Measurements from ENCODE around the gene KREMEN1. TPM values are rescaled to one million over a fixed set of nuclear protein-coding genes. Genes with fewer than 3 reads are reported as not detected.

KREMEN1 gene
- total RNA-seq, 2 donors from 2014 or later: 8.4 to 13.9 TPM

- no peak overlapping the region for H3K4me3 ChIP-seq
- H3K36me3 ChIP-seq: peaks cover 6% of the 10 kb centered on the region
- no peaks in the 10 kb centered on the region for H3K4me1 ChIP-seq (ENCODE audit: control insufficient read depth in 1 of 2, low read depth in 2 of 2)
- H3K27me3 ChIP-seq (replicated peaks; ENCODE audit: insufficient read depth): no peaks in the 10 kb centered on the region
- no peak overlapping the region for H3K27ac ChIP-seq
- TF ChIP-seq CTCF (IDR thresholded peaks at IDR 0.05): no peak
- ATAC-seq (ENCODE audit: insufficient number of reproducible peaks, low FRiP score, low read depth) (no peak), DNase-seq (ENCODE audit: low spot score) (no peak)
- no peaks in the 10 kb centered on the region for H3K9me3 ChIP-seq
Measured at GRCh38 chr22:29110946-29111345, 38.1 kb downstream of the KREMEN1 start.

GRCh38 chr22:29112121-29112520 lies 39.3 kb downstream of the KREMEN1 start:
- no peak for TF ChIP-seq CTCF (IDR thresholded peaks at IDR 0.05)
- Histone ChIP-seq H3K9me3 (no peaks in the 10 kb centered on the region), H3K27me3 (replicated peaks; ENCODE audit: insufficient read depth) (no peaks in the 10 kb centered on the region), H3K27ac (no peak overlapping the region), H3K4me3 (no peak overlapping the region), H3K36me3 (peaks cover 6% of the 10 kb centered on the region), H3K4me1 (ENCODE audit: control insufficient read depth in 1 of 2, low read depth in 2 of 2) (no peaks in the 10 kb centered on the region)
- ATAC-seq (ENCODE audit: insufficient number of reproducible peaks, low FRiP score, low read depth): no peak
- DNase-seq (ENCODE audit: low spot score): no peak

- no peak for ATAC-seq (ENCODE audit: insufficient number of reproducible peaks, low FRiP score, low read depth)
Measured at GRCh38 chr22:29112681-29113080, 39.8 kb downstream of the KREMEN1 start.

GRCh38 chr22:29113319-29113718 lies 40.5 kb downstream of the KREMEN1 start:
- no peak overlapping the region for H3K27ac ChIP-seq
- DNase-seq (ENCODE audit: low spot score): no peak

More at GRCh38 chr22:29112681-29113080, 39.8 kb downstream of the KREMEN1 start:
- Histone ChIP-seq H3K9me3 (no peaks in the 10 kb centered on the region), H3K36me3 (peaks cover 6% of the 10 kb centered on the region), H3K4me1 (ENCODE audit: control insufficient read depth in 1 of 2, low read depth in 2 of 2) (no peaks in the 10 kb centered on the region), H3K4me3 (no peak overlapping the region), H3K27me3 (replicated peaks; ENCODE audit: insufficient read depth) (no peaks in the 10 kb centered on the region), H3K27ac (no peak overlapping the region)
- TF ChIP-seq CTCF (IDR thresholded peaks at IDR 0.05): no peak
- no peak for DNase-seq (ENCODE audit: low spot score)

GRCh38 chr22:29114392-29114791 lies 41.6 kb downstream of the KREMEN1 start:
- H3K4me1 ChIP-seq (ENCODE audit: control insufficient read depth in 1 of 2, low read depth in 2 of 2): no peaks in the 10 kb centered on the region
- no peak for ATAC-seq (ENCODE audit: insufficient number of reproducible peaks, low FRiP score, low read depth)
- no peaks in the 10 kb centered on the region for H3K27me3 ChIP-seq (replicated peaks; ENCODE audit: insufficient read depth)
- H3K9me3 ChIP-seq: no peaks in the 10 kb centered on the region
- no peak for TF ChIP-seq CTCF (IDR thresholded peaks at IDR 0.05)
- no peak overlapping the region for H3K27ac ChIP-seq
- H3K36me3 ChIP-seq: no peaks in the 10 kb centered on the region
- no peak for DNase-seq (ENCODE audit: low spot score)
- H3K4me3 ChIP-seq: no peak overlapping the region

More at GRCh38 chr22:29113319-29113718, 40.5 kb downstream of the KREMEN1 start:
- H3K36me3 ChIP-seq: peaks cover 5% of the 10 kb centered on the region
- TF ChIP-seq CTCF (IDR thresholded peaks at IDR 0.05): no peak
- no peaks in the 10 kb centered on the region for H3K4me1 ChIP-seq (ENCODE audit: control insufficient read depth in 1 of 2, low read depth in 2 of 2)
- ATAC-seq (ENCODE audit: insufficient number of reproducible peaks, low FRiP score, low read depth): no peak
- no peaks in the 10 kb centered on the region for H3K27me3 ChIP-seq (replicated peaks; ENCODE audit: insufficient read depth)
- H3K4me3 ChIP-seq: no peak overlapping the region
- H3K9me3 ChIP-seq: no peaks in the 10 kb centered on the region
